AG09309 (cell line): ENCODE measurements around the gene PCDHGC5.

Source experiments
- DNase-seq: peaks from one replicate; pipeline ENCODE4 v3.0.0-alpha.2; 2010; ENCODE audit warnings: low read depth
- H3K4me3 ChIP-seq: 2 replicates; pipeline ENCODE4 v1.5.1; 2011; ENCODE audit warnings: mild to moderate bottlenecking, low read depth, low read length, moderate library complexity; ENCODE audit not compliant: control insufficient read depth
- CTCF ChIP-seq: IDR thresholded peaks from 2 replicates; pipeline ENCODE4 v1.5.1; 2011; ENCODE audit warnings: mild to moderate bottlenecking, low read depth, low read length, inconsistent platforms; ENCODE audit not compliant: insufficient read depth, control insufficient read depth; ENCODE audit errors: missing control alignments

Gene PCDHGC5

GRCh38 chr5:141524604-141525597, 36.0 kb downstream of the PCDHGC5 start:
- peak; percentile 92 for DNase-seq
- peak; percentile 99 for TF ChIP-seq CTCF
- H3K4me3 ChIP-seq: peak overlapping the region; percentile 4

GRCh38 chr5:141525653-141526052, 36.8 kb downstream of the PCDHGC5 start:
- DNase-seq: no peak
- H3K4me3 ChIP-seq: no peak overlapping the region

GRCh38 chr5:141527426-141527825, 38.5 kb downstream of the PCDHGC5 start:
- H3K4me3 ChIP-seq: no peak overlapping the region
- no peak for TF ChIP-seq CTCF
- no peak for DNase-seq

More at GRCh38 chr5:141525653-141526052, 36.8 kb downstream of the PCDHGC5 start:
- TF ChIP-seq CTCF: no peak

- DNase-seq: no peak
- TF ChIP-seq CTCF: no peak
- H3K4me3 ChIP-seq: no peak overlapping the region
Measured at GRCh38 chr5:141528291-141528984, 39.6 kb downstream of the PCDHGC5 start.

- no peak overlapping the region for H3K4me3 ChIP-seq
- no peak for TF ChIP-seq CTCF
- no peak for DNase-seq
Measured at GRCh38 chr5:141529002-141529401, 40.1 kb downstream of the PCDHGC5 start.

- no peak overlapping the region for H3K4me3 ChIP-seq
- TF ChIP-seq CTCF: no peak
Measured at GRCh38 chr5:141529873-141530272, 41.0 kb downstream of the PCDHGC5 start.

More at GRCh38 chr5:141529873-141530272, 41.0 kb downstream of the PCDHGC5 start:
- DNase-seq: no peak
